ENCODE data around the gene CTTNBP2NL.

CTTNBP2NL gene

DNA sequence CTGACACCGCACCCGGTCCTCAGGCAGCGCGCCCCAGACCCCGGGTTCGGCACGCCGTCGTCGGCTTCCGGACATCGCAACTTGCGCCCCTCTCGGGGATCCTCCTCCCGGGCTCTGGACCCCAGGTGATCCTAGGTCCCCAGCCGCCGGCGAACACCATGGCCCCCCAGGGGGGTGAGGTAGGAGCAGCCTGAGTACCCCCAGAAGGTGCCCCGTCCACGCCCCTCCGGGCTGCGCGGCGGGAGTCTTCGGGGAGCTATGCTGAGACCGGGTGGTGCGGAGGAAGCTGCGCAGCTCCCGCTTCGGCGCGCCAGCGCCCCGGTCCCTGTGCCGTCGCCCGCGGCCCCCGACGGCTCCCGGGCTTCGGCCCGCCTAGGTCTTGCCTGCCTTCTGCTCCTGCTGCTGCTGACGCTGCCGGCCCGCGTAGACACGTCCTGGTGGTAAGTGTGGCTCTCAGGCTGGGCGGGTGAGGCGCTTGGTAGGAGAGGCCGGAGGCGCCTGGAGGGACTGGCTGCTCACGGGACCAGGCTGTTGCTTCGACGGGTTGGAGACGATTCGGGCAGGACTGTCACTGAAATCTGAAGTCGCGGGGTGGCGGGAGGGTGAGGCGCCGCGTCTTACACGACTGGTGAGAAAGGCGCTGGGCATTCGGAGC is 113.1 kb downstream of the CTTNBP2NL start:
- no peak for DNase-seq

- no peak for DNase-seq
These were observed 113.7 kb downstream of the CTTNBP2NL start for GRCh38 chr1:112509660-112510178.

DNA sequence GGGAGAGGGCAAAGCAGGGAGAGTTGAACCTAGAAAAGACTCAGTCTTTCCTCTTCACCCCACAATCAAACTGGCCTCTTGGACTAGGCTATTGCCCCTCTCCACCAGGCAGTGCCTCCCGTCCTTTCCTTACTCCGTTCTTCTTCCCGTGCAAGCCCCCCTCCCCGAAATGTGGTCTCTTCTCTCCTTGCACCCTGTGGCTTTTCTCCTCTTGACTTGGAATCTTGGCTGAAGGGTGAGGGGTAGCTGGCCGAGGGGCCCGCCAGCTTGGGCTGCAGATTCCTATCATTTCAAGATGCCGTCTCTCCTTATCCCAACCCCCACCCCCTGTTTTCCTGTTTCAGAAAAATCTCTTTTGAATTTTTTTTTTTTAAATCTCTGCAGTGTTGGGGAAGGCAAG is 114.3 kb downstream of the CTTNBP2NL start:
- DNase-seq, result no peak
